ENCODE data around the gene MKX. TPM values are rescaled to one million over a fixed set of nuclear protein-coding genes. Genes with fewer than 3 reads are reported as not detected.

Gene MKX
- total RNA-seq, 2 donors from 2014 or later, result 0.50 TPM

GRCh38 chr10:27671821-27672220 is 73.8 kb downstream of the MKX start:
- intact Hi-C loops (cut with DNase I), result no loop called here
- DNase-seq (no peak), ATAC-seq (no peak)

- ATAC-seq, result no peak
- intact Hi-C loops (cut with DNase I), result no loop called here
- DNase-seq, result no peak
Observed at GRCh38 chr10:27664461-27664860, 81.2 kb downstream of the MKX start.

- ATAC-seq (no peak), DNase-seq (no peak)
- intact Hi-C loops (cut with DNase I), result no loop called here
Observed at GRCh38 chr10:27663621-27664020, 82.0 kb downstream of the MKX start.

GRCh38 chr10:27661514-27662286 is 83.9 kb downstream of the MKX start:
- intact Hi-C loops (cut with DNase I), result no loop called here
- DNase-seq (no peak), ATAC-seq (no peak)

GRCh38 chr10:27660711-27661110 is 84.9 kb downstream of the MKX start:
- DNase-seq (no peak), ATAC-seq (peak; percentile 34 to 73)
- intact Hi-C loops (cut with DNase I), result no loop called here

- ATAC-seq (peak in 1 of 2 donors; percentile 47), DNase-seq (no peak)
- intact Hi-C loops (cut with DNase I), result no loop called here
Observed at GRCh38 chr10:27660268-27660667, 85.4 kb downstream of the MKX start.

- intact Hi-C loops (cut with DNase I), result loop anchor here (5.0 to 10.0 kb wide), 2 partner anchors 95 to 212 kb away; no protein-coding TSS in a partner anchor
- DNase-seq (no peak), ATAC-seq (no peak)
Observed at GRCh38 chr10:27659786-27660185, 85.8 kb downstream of the MKX start.

GRCh38 chr10:27658788-27659187 is 86.8 kb downstream of the MKX start:
- intact Hi-C loops (cut with DNase I), result loop anchor here (5.0 to 10.0 kb wide), 2 partner anchors 94 to 211 kb away; no protein-coding TSS in a partner anchor
- no peak for ATAC-seq

GRCh38 chr10:27655296-27655695 is 90.3 kb downstream of the MKX start:
- no peak for DNase-seq
- ATAC-seq, result no peak
- intact Hi-C loops (cut with DNase I), result loop anchor here (5.0 to 10.0 kb wide), 2 partner anchors 90 to 208 kb away; no protein-coding TSS in a partner anchor

More at GRCh38 chr10:27658788-27659187, 86.8 kb downstream of the MKX start:
- DNase-seq, result no peak

GRCh38 chr10:27654284-27654683 is 91.3 kb downstream of the MKX start:
- no peak for DNase-seq

GRCh38 chr10:27646604-27647175 is 98.9 kb downstream of the MKX start:
- intact Hi-C loops (cut with DNase I), result no loop called here
- DNase-seq (no peak), ATAC-seq (no peak)

More at GRCh38 chr10:27654284-27654683, 91.3 kb downstream of the MKX start:
- ATAC-seq, result no peak
- intact Hi-C loops (cut with DNase I), result loop anchor here in 1 of 2 donors (10.0 kb wide), 1 partner anchor 89 kb away; no protein-coding TSS in a partner anchor

GRCh38 chr10:27646194-27646593 is 99.4 kb downstream of the MKX start:
- intact Hi-C loops (cut with DNase I), result no loop called here
- ATAC-seq (no peak), DNase-seq (no peak)

- intact Hi-C loops (cut with DNase I), result no loop called here
- no peak for ATAC-seq
- DNase-seq, result no peak
Observed at GRCh38 chr10:27644307-27644939, 101.2 kb downstream of the MKX start.

GRCh38 chr10:27643301-27643700 is 102.3 kb downstream of the MKX start:
- intact Hi-C loops (cut with DNase I), result no loop called here
- no peak for ATAC-seq
- DNase-seq, result no peak

- ATAC-seq (no peak), DNase-seq (no peak)
- intact Hi-C loops (cut with DNase I), result no loop called here
Observed at GRCh38 chr10:27642023-27642589, 103.5 kb downstream of the MKX start.

GRCh38 chr10:27638071-27638750 is 107.4 kb downstream of the MKX start:
- ATAC-seq (no peak), DNase-seq (no peak)
- intact Hi-C loops (cut with DNase I), result no loop called here

- ATAC-seq, result no peak
- DNase-seq, result no peak
- intact Hi-C loops (cut with DNase I), result no loop called here
Observed at GRCh38 chr10:27637601-27638000, 108.0 kb downstream of the MKX start.

- intact Hi-C loops (cut with DNase I), result no loop called here
- ATAC-seq (no peak), DNase-seq (no peak)
Observed at GRCh38 chr10:27636816-27637215, 108.8 kb downstream of the MKX start.

- ATAC-seq, result no peak
- intact Hi-C loops (cut with DNase I), result no loop called here
- no peak for DNase-seq
Observed at GRCh38 chr10:27635699-27636270, 109.8 kb downstream of the MKX start.
